ENCODE results near the gene WDR74. TPM values are rescaled to one million over a fixed set of nuclear protein-coding genes. Genes with fewer than 3 reads are reported as not detected.
"Not testable (repeated sequence)": the region's sequence is repeated elsewhere in the genome, so short reads cannot be mapped to it uniquely, and the experiment has no call there.

The WDR74 gene
- total and polyA plus RNA-seq, 2 donors (not counting 1 experiment from before 2014, with no cell fraction given) = 122 to 131 TPM

DNA sequence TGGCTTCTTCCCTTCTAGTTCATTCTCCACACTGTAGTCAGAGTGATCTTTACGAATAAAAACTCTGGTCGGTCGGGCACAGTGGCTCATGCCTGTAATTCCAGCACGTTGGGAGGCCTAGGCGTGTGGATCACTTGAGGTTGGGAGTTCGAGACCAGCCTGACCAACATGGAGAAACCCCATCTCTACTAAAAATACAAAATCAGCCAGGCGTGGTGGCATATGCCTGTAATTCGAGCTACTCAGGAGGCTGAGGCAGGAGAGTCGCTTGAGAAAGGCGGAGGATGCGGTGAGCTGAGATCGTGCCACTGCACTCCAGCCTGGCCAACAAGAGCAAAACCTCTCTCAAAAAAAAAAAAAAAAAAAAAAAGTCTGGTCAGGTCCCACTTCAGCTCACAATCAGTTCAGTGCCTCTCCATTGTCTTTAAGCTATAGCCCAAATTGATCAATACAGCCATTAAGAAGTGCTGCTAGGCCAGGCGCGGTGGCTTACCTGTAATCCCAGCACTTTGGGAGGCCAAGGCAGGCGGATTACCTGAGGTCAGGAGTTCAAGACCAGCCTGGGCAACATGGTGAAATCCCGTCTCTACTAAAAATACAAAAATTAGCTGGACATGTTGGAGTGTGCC lies 22.3 kb upstream of the WDR74 start:
- 100% methylated on average over 6 of the region's 16 CpGs for WGBS (ENCODE audit: insufficient coverage)
- not testable (repeated sequence) for H3K27ac ChIP-seq (ENCODE audit: low read length in 2 of 2); H3K4me3 ChIP-seq (ENCODE audit: control extremely low read depth in 1 of 5, extremely low read depth in 1 of 5, insufficient read depth in 1 of 5, low read depth in 2 of 5, low read length in 4 of 5); H3K4me2 ChIP-seq (replicated peaks; ENCODE audit: low read depth, low read length, poor library complexity, severe bottlenecking); H3K9ac ChIP-seq (ENCODE audit: low read length); H3K9me3 Mint-ChIP-seq (ENCODE audit: insufficient read depth); H3K4me3 Mint-ChIP-seq; ATAC-seq (ENCODE audit: low read depth); H3K36me3 ChIP-seq (replicated peaks in 1 of 2; ENCODE audit: control extremely low read depth in 1 of 2, control insufficient read depth in 1 of 2, extremely low read depth in 1 of 2, insufficient read depth in 2 of 2, low read length in 1 of 2); H3K27me3 ChIP-seq (replicated peaks in 1 of 4; ENCODE audit: control extremely low read depth in 1 of 4, control insufficient read depth in 3 of 4, insufficient read depth in 4 of 4, low read length in 3 of 4); H3K9me3 ChIP-seq (ENCODE audit: control extremely low read depth in 1 of 3, control insufficient read depth in 2 of 3, insufficient read depth in 1 of 3, low read length in 2 of 3); DNase-seq; H3K27ac Mint-ChIP-seq; H4K20me1 ChIP-seq (ENCODE audit: control insufficient read depth, insufficient read depth, low read length, poor library complexity, severe bottlenecking); H3K27me3 Mint-ChIP-seq; H2AFZ ChIP-seq (ENCODE audit: insufficient read depth, low read depth, low read length, poor library complexity, severe bottlenecking)
- H3K4me1 Mint-ChIP-seq = peaks cover 13% of the 10 kb centered on the region
- intact Hi-C loops (cut with micrococcal nuclease) = loop anchor here (1.0 to 5.0 kb wide), 10 partner anchors 20 to 437 kb away; partner anchors contain the start of genes EEF1G, HNRNPUL2, NXF1 and TMEM223
- POLR2A ChIA-PET = interaction anchor here (0.7 to 2.0 kb wide), 5 partner anchors 21 to 1176 kb away, joined by 3 to 7 read pairs (median 5); no protein-coding TSS in a partner anchor
- peaks cover 19% of the 10 kb centered on the region for H3K79me2 ChIP-seq (ENCODE audit: control insufficient read depth, insufficient read depth, low read length)
- CTCF ChIA-PET = interaction anchor here (0.6 to 8.0 kb wide), 25 partner anchors 9 to 467 kb away, joined by 3 to 101 read pairs (median 3); partner anchors contain the start of genes BSCL2, NXF1, POLR2G and SLC3A2
- H3K4me1 ChIP-seq (ENCODE audit: control insufficient read depth in 2 of 2, insufficient read depth in 2 of 2, low read length in 2 of 2) = peaks cover 0 to 18% of the 10 kb centered on the region in 2 donors

DNA sequence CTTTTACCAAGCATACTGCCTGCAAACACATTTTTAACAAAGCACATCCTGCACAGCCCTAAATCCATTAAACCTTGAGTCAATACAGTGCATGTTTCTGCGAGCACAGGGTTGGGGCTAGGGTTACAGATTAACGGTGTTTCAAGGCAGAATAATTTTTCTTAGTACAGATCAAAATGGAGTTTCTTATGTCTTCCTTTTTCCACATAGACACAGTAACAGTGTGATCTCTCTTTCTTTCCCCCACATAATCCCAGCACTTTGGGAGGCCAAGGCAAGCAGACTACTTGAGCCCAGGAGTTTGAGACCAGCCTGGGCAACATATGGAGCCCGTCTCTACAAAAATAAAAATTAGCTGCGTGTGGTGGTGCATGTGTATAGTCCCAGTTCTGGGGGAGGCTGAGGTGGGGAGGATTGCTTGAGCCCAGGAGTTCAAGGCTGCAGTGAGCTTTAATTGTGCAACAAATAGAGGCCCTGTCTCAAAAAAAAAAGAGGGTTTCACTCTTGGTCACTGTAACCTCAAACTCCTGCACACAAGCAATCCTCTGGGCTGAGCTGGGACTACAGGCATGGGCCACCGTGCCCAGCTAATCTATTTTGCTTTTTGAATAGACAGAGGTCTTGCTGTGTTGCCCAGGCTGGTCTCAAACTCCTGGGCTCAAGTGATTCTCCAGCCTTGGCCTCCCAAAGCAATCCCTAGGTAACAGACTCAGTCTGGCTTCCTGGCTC lies 21.6 kb upstream of the WDR74 start:
- Histone ChIP-seq H3K4me3 (ENCODE audit: control extremely low read depth in 1 of 5, extremely low read depth in 1 of 5, insufficient read depth in 1 of 5, low read depth in 2 of 5, low read length in 4 of 5) (no peak overlapping the region), H3K36me3 (replicated peaks in 1 of 2; ENCODE audit: control extremely low read depth in 1 of 2, control insufficient read depth in 1 of 2, extremely low read depth in 1 of 2, insufficient read depth in 2 of 2, low read length in 1 of 2) (no peaks in the 10 kb centered on the region), H3K27me3 (replicated peaks in 1 of 4; ENCODE audit: control extremely low read depth in 1 of 4, control insufficient read depth in 3 of 4, insufficient read depth in 4 of 4, low read length in 3 of 4) (no peaks in the 10 kb centered on the region), H3K79me2 (ENCODE audit: control insufficient read depth, insufficient read depth, low read length) (peaks cover 26% of the 10 kb centered on the region), H3K4me2 (replicated peaks; ENCODE audit: low read depth, low read length, poor library complexity, severe bottlenecking) (no peak overlapping the region), H3K4me1 (ENCODE audit: control insufficient read depth in 2 of 2, insufficient read depth in 2 of 2, low read length in 2 of 2) (peaks cover 4 to 24% of the 10 kb centered on the region in 2 donors), H3K9ac (ENCODE audit: low read length) (no peak overlapping the region), H3K9me3 (ENCODE audit: control extremely low read depth in 1 of 3, control insufficient read depth in 2 of 3, insufficient read depth in 1 of 3, low read length in 2 of 3) (no peaks in the 10 kb centered on the region), H2AFZ (ENCODE audit: insufficient read depth, low read depth, low read length, poor library complexity, severe bottlenecking) (no peak overlapping the region), H3K27ac (ENCODE audit: low read length in 2 of 2) (no peak overlapping the region), H4K20me1 (ENCODE audit: control insufficient read depth, insufficient read depth, low read length, poor library complexity, severe bottlenecking) (no peaks in the 10 kb centered on the region)
- no peak for TF ChIP-seq EZH2 (IDR thresholded peaks at IDR 0.05; ENCODE audit: borderline replicate concordance, insufficient read depth, low read depth, low read length, poor library complexity, severe bottlenecking)
- TF ChIP-seq, protein P1, sequence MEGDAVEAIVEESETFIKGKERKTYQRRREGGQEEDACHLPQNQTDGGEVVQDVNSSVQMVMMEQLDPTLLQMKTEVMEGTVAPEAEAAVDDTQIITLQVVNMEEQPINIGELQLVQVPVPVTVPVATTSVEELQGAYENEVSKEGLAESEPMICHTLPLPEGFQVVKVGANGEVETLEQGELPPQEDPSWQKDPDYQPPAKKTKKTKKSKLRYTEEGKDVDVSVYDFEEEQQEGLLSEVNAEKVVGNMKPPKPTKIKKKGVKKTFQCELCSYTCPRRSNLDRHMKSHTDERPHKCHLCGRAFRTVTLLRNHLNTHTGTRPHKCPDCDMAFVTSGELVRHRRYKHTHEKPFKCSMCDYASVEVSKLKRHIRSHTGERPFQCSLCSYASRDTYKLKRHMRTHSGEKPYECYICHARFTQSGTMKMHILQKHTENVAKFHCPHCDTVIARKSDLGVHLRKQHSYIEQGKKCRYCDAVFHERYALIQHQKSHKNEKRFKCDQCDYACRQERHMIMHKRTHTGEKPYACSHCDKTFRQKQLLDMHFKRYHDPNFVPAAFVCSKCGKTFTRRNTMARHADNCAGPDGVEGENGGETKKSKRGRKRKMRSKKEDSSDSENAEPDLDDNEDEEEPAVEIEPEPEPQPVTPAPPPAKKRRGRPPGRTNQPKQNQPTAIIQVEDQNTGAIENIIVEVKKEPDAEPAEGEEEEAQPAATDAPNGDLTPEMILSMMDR (IDR thresholded peaks at IDR 0.05) = no peak
- ChIA-PET CTCF (interaction anchor here (0.6 to 8.0 kb wide), 14 partner anchors 11 to 300 kb away, joined by 3 to 101 read pairs (median 4); partner anchors contain the start of genes BSCL2, NXF1, SLC3A2 and STX5), POLR2A (interaction anchor here (0.7 to 2.0 kb wide), 4 partner anchors 57 to 1117 kb away, joined by 3 to 7 read pairs (median 4); partner anchors contain the start of genes C11orf98 and CSKMT)
- Mint-ChIP-seq H3K4me3 (no peak overlapping the region), H3K27ac (no peak overlapping the region), H3K9me3 (ENCODE audit: insufficient read depth) (no peaks in the 10 kb centered on the region), H3K4me1 (peaks cover 19% of the 10 kb centered on the region), H3K27me3 (no peaks in the 10 kb centered on the region)
- ATAC-seq (ENCODE audit: low read depth) = no peak
- intact Hi-C loops (cut with micrococcal nuclease) = loop anchor here (5.0 kb wide), 1 partner anchor 269 kb away; the partner anchor contains the start of gene TUT1
- no peak for DNase-seq
- 80% methylated on average over 3 of the region's 5 CpGs for WGBS (ENCODE audit: insufficient coverage)

DNA sequence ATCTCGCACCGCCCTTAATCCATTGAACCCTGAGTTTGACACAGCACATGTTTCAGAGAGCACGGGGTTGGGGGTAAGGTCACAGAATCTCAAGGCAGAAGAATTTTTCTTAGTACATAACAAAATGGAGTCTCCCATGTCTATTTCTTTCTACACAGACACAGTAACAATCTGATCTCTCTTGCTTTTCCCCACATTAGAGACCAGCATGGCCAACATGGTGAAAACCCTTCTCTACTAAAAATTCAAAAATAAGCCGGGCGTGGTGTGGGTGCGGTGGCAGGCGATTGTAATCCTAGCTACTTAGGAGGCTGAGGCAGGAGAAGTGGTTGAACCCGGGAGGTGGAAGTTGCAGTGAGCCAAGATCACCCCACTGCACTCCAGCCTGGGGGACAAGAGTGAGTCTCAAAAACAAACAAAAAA lies 19.9 kb upstream of the WDR74 start:
- POLR2A ChIA-PET; H3K27ac ChIP-seq (ENCODE audit: low read length in 2 of 2); H2AFZ ChIP-seq (ENCODE audit: insufficient read depth, low read depth, low read length, poor library complexity, severe bottlenecking); ATAC-seq (ENCODE audit: low read depth); H3K27me3 ChIP-seq (replicated peaks in 1 of 4; ENCODE audit: control extremely low read depth in 1 of 4, control insufficient read depth in 3 of 4, insufficient read depth in 4 of 4, low read length in 3 of 4); H3K4me2 ChIP-seq (replicated peaks; ENCODE audit: low read depth, low read length, poor library complexity, severe bottlenecking); H3K36me3 ChIP-seq (replicated peaks in 1 of 2; ENCODE audit: control extremely low read depth in 1 of 2, control insufficient read depth in 1 of 2, extremely low read depth in 1 of 2, insufficient read depth in 2 of 2, low read length in 1 of 2); DNase-seq; H3K4me3 Mint-ChIP-seq; H3K9ac ChIP-seq (ENCODE audit: low read length); H3K4me3 ChIP-seq (ENCODE audit: control extremely low read depth in 1 of 5, extremely low read depth in 1 of 5, insufficient read depth in 1 of 5, low read depth in 2 of 5, low read length in 4 of 5); H3K9me3 ChIP-seq (ENCODE audit: control extremely low read depth in 1 of 3, control insufficient read depth in 2 of 3, insufficient read depth in 1 of 3, low read length in 2 of 3); H3K27me3 Mint-ChIP-seq; H3K27ac Mint-ChIP-seq; H3K9me3 Mint-ChIP-seq (ENCODE audit: insufficient read depth): not testable (repeated sequence)
- peaks cover 41% of the 10 kb centered on the region for H3K79me2 ChIP-seq (ENCODE audit: control insufficient read depth, insufficient read depth, low read length)
- H4K20me1 ChIP-seq (ENCODE audit: control insufficient read depth, insufficient read depth, low read length, poor library complexity, severe bottlenecking) = peaks cover 13% of the 10 kb centered on the region
- H3K4me1 ChIP-seq (ENCODE audit: control insufficient read depth in 2 of 2, insufficient read depth in 2 of 2, low read length in 2 of 2) = peaks cover 14 to 33% of the 10 kb centered on the region in 2 donors
- no CpG with 5 or more reads among the region's 8 CpGs for WGBS (ENCODE audit: insufficient coverage)
- intact Hi-C loops (cut with micrococcal nuclease) = loop anchor here (5.0 kb wide), 1 partner anchor 152 kb away; the partner anchor contains the start of genes BSCL2 and GNG3
- CTCF ChIA-PET = interaction anchor here (0.5 kb wide), 1 partner anchor 63 kb away, joined by 3 read pairs; no protein-coding TSS in a partner anchor
- peaks cover 34% of the 10 kb centered on the region for H3K4me1 Mint-ChIP-seq
